Measurements from ENCODE around the gene MYO9A.

The MYO9A gene

DNA sequence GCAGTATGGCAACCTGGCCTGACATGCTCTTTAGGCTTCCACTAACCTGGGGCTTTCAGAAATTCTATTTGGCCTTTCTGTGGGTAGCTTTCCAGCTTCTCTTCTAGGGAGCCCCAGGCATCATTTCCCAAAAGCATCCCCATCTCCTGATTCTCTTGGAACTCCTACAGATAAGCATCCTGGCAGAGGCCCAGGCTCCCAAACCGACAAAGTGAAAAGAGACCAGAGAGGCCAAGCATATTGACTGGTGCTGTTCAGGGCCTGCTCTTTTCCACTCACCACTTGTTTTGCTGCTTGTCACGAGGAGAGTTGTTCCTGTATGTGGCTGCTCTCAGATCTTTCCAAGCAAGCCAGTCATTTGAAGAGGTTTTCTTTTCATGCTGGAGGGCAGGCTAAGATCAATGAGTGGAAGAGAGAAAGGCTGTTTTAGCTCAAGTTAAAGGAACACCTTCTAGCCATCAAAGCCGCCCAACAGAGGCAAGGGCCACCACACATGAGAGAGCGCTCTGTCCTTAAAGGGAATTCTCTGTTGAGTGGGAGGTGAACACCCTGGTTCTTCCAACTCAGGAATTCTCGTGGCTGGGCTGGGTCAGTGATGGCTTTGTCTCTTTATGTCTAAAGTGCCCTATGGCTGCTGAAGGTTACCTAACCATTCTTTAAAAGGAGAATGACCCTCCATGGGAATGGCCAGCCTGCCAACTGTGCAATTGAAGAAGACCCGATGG is 338.7 kb downstream of the MYO9A start:
- TF ChIP-seq GATA1 (IDR thresholded peaks at IDR 0.05; ENCODE audit: low read depth, low read length): no peak
- no peak for TF ChIP-seq POLR2A (IDR thresholded peaks at IDR 0.05; ENCODE audit: low read length)
- no peak for DNase-seq

DNA sequence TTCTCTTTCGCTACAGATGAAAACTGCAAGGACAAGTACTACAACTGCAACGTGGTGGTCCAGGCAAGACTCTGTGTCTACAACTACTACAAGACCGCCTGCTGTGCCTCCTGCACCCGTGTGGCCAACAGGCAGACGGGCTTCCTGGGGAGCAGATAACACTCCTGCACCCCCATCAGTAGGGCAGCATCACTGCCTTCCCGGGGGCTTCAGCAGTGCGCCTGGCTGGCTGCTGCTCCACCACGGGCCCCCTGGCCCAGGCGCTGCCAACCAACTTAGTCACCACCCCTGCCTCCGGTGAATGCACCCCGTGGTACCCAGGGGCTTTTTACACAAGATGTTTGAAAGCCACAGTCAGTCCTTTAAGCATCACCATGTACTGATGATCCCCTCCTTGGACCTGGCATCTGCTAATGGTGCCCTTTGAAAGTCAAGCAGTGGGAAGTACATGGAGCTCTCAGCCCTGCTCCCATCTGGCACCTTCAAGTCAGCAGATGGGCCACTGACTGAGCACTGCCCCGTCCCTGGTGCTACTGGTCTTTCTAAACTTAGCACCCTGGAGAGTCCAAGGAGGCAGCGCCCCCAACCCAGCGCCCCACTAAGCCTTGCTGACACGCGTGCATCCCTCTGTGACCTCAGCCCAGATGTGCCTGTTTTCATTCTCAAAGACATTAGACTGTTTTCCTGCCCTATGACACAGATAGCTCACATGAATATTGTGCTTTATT is 340.6 kb downstream of the MYO9A start:
- no peak for DNase-seq
- TF ChIP-seq GATA1 (IDR thresholded peaks at IDR 0.05; ENCODE audit: low read depth, low read length): no peak
- TF ChIP-seq POLR2A (IDR thresholded peaks at IDR 0.05; ENCODE audit: low read length): no peak

- no peak for TF ChIP-seq POLR2A (IDR thresholded peaks at IDR 0.05; ENCODE audit: low read length)
- DNase-seq: no peak
Observed at GRCh38 chr15:71776304-71776703, 341.6 kb downstream of the MYO9A start.

- no peak for DNase-seq
- TF ChIP-seq GATA1 (IDR thresholded peaks at IDR 0.05; ENCODE audit: low read depth, low read length) (no peak), POLR2A (IDR thresholded peaks at IDR 0.05; ENCODE audit: low read length) (no peak)
Observed at GRCh38 chr15:71775856-71776255, 342.1 kb downstream of the MYO9A start.

GRCh38 chr15:71773206-71773859 is 344.6 kb downstream of the MYO9A start:
- TF ChIP-seq GATA1 (IDR thresholded peaks at IDR 0.05; ENCODE audit: low read depth, low read length): no peak
- DNase-seq: no peak
